Measurements from ENCODE around the gene KEL. TPM values are rescaled to one million over a fixed set of nuclear protein-coding genes. Genes with fewer than 3 reads are reported as not detected.
"Not testable (repeated sequence)": the region's sequence is repeated elsewhere in the genome, so short reads cannot be mapped to it uniquely, and the experiment has no call there.

Gene KEL, protein sequence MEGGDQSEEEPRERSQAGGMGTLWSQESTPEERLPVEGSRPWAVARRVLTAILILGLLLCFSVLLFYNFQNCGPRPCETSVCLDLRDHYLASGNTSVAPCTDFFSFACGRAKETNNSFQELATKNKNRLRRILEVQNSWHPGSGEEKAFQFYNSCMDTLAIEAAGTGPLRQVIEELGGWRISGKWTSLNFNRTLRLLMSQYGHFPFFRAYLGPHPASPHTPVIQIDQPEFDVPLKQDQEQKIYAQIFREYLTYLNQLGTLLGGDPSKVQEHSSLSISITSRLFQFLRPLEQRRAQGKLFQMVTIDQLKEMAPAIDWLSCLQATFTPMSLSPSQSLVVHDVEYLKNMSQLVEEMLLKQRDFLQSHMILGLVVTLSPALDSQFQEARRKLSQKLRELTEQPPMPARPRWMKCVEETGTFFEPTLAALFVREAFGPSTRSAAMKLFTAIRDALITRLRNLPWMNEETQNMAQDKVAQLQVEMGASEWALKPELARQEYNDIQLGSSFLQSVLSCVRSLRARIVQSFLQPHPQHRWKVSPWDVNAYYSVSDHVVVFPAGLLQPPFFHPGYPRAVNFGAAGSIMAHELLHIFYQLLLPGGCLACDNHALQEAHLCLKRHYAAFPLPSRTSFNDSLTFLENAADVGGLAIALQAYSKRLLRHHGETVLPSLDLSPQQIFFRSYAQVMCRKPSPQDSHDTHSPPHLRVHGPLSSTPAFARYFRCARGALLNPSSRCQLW
- polyA plus RNA-seq (2014; cell fraction: cytosol; rRNA removed), result 0.22 and 0.78 TPM in 2 replicates
- polyA plus RNA-seq (2014; cell fraction: nucleus; rRNA removed), result 1.2 and 2.9 TPM in 2 replicates

DNA sequence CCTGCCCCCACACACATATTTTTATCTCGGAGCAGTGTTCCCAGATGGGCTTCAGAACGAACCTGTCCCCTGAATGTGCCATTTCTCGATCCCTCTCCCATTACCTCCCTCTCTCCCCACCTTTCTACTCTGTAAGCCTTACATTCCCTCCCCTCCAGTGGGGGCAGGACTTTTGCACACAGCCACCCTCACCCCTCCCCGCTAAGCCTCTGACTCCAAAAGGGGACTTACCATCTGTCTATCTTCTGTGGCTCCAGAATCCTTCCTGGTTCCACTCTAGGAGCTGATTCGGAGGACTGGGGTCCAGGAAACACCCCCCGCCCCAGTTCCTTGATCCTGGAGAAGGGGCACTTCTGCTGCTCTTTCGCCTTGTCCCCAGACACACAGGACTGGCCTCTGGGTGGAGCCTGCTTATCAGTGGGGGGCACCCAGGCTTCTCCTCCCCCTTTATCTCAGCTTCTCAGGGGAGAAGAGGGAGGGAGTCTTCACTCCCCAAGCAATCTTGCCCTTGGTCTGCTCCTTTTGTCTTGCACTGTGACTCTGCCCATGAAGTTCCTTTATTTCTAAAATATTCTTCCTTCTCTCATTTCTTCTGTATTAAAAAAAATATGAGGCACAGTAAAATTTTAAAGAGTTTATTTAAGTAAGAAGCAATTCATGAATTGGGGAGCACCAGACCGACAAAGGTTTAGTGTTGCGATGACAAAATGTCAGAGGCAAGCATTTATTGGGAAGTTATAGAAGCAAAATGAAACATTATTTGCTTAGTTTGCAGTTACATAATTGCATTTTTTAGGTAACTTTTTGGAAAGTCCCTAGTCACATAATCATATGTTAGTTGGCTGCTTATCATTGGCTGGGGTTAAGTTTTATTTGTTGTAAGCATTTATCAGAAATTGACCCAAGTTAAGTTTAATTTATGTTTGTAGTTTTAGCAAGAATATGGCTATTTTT lies at the start of gene KEL:
Gene KEL, minus strand, starts transcription at position 391 of the 954 bp plus-strand sequence. Its CDS starts 157 bp downstream, at position 234.
- no peak for DNase-seq (ENCODE audit: low spot score)

DNA sequence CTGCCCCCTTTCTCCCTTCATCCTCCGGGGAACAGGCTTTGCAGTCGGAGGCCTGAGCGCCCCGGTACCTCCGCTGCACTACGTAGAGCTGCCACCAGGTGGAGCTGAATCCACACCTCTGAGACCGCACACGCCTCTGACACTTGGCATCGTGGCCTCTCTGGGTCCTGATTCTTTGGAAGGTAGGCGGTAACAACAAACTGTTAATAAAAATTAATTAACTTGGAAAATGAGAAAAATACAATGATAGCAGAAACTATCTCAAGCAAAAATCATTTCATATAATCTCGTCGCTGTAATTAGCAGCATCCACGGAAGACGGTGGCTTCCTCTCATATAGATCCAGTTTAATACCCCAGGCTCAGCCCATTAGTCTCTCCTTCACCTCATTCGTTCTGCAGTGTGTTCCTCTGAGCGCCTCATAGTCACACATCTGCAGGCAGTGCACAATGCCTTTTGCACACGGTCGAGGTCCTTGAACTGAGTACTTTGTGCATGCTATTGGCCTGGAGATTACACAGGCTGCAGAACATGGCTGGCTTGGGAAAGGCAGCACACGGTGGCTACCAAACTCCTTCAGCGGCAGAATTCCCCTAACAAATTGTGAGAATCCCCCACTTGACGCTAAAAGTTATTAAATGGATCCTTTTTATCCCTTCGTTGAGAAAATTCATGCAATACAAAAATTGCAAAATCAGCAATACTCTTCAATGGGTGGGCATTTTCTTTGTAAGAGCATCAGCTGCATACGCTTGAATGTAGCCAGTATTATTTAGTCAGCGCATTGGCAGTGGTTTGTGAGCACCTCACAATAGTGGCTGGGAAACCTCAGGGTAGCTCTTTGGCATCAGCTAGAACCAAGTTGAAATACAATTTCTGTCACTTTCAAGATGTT lies 46.1 kb upstream of the KEL start:
- DNase-seq (ENCODE audit: low spot score), result peak; percentile 61

DNA sequence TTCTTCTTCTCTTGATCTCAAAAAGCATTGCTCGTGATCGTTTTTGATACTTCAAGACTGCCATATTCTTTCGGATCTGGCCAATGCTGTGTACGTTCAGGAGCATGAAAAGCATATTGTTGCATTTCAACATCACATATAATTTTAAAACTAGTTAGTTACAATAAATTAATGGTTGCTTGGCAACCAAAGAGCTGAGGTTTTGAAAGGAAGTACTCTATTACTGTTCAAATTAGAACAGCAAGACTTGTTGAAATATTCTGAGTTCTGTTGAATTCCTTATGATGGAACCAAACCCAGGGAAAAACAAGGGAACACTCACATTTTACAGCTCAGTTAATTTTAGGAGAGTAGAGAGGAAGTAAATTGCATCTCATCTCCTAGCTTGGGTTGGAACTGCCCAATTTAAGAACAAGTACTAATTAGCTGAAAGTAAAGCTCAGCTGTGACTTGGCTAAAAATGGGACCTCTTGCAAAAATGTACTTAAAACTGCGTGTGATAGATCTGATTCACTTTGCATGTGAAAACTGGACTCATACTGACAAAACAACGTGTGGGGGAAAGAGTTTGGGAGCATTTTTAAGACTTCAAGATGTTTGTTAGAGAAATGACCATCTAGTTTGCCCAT lies 43.6 kb upstream of the KEL start:
- DNase-seq (ENCODE audit: low spot score), result no peak

DNA sequence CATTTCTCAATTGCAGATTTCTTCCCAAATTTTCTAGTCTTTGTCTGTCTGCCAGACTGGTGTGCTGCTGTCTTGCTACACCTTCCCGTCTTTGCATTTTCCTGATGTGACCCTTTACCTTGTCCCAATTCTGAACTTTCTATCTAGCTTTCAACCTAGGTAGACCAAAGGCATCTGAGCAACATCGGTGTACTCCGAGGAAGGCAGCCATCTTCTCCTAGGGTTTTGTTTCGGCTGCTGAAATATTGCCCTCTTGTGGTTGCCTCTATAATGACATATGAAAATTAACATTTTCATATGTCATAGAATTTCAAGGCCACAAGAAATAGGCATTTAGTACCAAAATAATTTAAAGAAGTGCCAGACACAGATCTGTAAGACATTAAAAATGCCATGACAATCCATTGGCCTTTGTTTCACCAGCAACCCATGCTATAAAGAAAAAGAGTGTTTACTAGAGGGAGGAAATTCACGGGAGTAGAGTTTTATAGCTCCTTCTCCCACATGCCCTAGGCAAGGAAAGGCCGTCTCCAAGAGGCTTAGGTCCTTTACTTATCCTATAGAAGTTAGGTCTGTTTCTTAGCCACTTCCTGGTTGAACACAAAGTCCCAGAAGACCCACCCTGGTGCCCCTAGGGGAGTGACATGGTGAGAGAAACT lies 41.4 kb upstream of the KEL start:
- DNase-seq (ENCODE audit: low spot score), result peak; percentile 30

DNA sequence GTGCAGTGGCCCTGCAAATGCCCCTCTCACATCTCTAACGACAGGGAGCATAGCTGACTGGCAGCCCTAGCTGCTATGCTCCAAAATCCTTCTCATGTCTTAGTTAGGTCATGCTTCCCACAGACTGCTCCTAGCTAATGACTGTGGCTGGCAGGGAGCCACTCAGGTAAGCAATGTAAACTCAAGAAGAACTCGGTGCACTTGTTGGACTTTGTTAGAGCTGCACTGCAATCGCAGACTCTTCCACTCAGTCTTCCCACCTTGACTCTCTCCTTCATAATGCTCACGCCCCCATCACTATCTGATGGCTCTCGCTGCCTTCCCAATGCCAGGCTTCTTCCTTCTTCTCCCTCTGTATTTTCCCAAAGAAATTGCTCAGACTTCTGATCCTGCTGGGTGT lies 40.7 kb upstream of the KEL start:
- no peak for DNase-seq (ENCODE audit: low spot score)

DNA sequence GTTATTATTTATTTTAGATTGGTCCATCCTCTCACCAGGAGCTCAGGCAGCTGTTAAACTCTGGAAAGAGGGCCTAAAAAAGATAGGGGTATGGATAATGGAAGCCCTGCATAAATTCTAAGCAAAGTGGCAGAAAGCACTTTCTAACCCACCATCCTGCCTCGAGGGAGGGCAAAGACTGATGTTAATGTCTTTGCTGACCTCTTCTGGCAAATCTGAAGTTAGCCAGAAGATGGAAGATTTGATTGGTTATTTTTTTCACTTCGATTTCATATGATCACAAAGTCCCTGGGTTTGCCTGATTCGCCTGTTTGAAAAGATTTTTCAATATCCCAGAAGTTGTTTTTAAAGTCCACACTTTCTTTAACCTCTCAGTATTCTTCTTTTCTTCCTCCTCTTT lies 39.9 kb upstream of the KEL start:
- DNase-seq (ENCODE audit: low spot score), result no peak

DNA sequence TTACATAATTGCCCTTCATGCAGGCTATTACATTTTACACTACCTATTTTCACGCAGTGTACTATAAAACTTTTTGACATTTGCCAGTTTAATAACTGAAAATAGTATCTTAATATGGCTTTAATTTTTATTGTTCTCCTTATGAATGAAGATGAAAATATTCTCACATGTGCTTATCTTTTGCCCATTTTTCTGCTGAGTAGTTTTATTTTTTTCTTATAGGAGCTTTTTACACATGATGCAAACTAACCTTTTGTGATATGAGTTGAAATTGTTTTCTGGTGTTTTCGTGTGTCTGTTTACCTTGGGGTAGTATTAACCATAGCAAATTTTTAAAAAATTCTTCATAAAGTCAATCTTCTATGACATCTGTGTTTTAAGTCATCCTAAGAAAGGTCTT lies 38.5 kb upstream of the KEL start:
- DNase-seq (ENCODE audit: low spot score), result no peak

DNA sequence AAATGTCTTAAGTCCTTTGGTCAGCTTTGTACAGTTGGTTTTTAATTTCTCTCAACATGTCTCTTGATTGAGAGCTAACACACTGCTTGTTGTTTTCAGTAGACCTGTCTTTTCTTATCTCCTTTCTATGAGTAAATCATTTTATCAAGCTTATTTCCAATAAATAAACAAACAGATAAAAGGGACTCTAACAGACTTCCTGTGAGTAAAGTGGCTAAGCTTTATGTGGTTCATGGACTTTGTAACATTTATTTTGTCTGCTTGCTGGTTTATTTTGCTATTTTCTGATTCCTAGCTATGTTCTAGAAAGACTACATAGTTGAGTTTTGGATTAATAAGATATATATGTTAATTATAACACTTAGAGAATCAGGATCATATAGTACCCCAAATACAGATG lies 37.6 kb upstream of the KEL start:
- no peak for DNase-seq (ENCODE audit: low spot score)

DNA sequence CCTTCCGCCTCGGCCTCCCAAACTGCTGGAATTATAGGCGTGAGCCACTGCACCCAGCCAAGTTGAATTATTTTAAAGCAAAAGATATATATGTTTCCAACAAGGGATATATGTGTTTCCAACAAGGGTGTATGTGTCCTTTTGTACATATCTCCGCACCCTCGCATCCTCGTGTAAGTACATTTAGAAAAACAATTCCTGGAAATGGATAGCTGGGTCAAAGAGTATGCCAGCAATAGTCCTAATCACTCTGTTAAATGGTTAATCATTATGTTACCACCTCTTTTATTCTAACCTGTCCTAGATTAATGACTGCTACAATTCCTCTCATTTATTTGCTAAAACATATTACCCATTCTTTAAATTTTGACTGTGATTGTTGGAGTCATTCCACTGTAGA lies 36.8 kb upstream of the KEL start:
- DNase-seq (ENCODE audit: low spot score), result no peak

DNA sequence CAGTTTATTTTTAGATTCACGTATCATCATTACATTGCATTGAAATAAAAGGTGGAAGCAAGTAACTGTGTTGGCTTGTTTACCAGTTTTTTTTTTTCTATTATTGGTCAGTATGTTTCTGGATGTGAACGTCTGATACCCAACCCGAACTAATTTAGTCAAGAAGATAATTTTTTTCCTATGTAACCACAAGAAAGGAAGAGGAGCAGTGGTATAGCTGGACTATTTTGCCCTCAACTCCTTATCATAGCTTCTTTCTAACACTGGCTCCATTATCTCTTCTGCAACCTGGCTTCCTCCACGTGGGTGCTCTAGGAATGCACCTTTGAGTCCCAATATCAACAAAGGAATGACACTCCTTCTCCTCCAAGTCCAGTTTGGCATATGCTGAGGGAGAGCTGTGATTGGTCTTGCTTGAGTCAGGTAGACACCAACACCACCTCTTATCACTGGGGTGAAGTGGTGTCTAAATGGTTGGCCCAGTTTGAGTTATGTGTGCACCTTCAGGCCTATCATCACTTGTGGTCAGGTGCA lies 35.4 kb upstream of the KEL start:
- DNase-seq (ENCODE audit: low spot score), result no peak

DNA sequence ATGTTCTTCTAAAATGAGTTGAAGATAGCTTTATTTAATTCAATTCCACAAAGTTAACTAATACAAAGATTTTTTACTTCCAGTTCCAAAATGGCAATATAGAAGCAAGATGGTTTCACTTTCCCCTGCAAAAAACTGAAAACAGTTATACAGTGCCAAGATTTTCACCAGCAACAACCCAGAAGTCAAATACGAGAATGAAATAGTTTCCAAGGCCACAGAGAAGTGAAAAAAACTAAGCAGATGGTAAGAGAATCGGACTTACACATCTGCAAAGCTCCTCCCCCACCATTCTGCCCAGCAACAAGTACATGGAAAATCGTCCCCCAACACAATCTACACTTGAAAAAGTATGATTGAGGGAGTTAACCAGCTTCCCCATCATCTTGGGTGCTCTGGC lies 30.3 kb upstream of the KEL start:
- no peak for DNase-seq (ENCODE audit: low spot score)

DNA sequence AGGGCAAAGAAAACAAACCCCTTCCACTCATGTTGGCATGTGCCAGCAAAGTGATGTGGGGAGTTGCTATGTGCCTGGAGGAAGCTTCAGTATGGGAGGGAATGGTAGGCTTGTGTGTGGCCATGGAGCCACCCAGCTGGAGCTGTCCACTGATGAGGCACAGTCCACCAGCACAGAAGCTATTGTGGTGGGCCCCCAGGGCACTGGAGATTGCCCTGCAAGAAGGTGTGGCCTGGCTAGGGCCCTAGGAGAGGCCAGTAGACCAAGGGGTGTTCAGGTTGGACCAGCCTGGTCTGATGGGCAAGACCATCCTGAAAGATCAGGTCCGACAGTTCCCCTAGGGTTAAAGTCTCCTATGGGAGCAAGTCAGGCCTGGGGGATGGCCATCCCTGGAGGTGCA lies 22.1 kb upstream of the KEL start:
- DNase-seq (ENCODE audit: low spot score), result no peak

DNA sequence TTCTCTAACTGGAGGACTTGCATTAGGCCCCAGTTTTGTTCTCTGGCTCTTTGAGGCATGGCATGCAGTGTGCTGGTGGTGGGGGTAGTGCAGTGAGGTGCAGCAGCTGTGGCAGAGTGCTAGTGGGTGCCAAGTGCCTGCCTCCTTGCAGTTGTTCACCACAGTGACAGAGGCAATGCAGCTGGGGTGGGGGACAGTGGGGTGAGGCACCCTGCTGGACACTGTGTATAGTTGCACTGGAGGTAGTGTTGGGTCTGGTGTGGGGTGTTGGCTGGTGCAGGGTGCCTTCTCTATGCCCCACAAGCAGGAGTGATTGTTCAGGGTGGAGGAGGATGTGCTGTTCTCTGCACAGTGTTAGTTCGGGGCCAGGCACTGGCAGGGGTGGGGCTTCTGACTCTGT lies 21.7 kb upstream of the KEL start:
- no peak for DNase-seq (ENCODE audit: low spot score)

DNA sequence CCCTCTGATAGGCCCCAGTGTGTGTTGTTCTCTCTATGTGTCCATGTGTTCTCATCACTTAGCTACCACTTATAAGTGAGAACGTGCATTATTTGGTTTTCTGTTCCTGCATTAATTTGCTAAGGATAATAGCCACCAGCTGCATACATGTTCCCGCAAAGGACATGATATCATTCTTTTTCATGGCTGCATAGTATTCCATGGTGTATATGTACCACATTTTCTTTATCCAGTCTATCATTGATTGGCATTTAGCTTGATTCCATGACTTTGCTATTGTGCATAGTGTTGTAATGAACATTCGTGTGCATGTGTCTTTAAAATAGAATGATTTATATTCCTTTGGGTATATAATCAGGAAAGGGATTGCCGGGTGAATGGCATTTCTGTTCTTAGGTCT lies 16.2 kb upstream of the KEL start:
- not testable (repeated sequence) for DNase-seq (ENCODE audit: low spot score)

DNA sequence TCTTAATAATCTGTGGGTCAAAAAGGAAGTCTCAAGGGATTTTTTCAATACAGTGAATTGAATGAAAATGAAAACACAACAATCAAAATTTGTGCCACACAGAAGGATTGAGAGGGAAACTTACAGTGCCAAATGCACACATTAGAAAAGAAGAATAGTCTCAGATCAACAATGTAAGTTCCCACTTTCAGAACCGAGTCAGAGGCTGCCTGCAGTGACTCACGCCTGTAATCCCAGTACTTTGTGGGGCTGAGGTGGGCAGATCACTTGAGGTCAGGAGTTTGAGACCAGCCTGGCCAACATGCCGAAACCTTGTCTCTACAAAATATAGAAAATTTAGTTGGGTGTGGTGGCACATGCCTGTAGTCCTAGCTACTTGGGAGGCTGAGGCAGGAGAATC lies 12.5 kb upstream of the KEL start:
- no peak for DNase-seq (ENCODE audit: low spot score)

DNA sequence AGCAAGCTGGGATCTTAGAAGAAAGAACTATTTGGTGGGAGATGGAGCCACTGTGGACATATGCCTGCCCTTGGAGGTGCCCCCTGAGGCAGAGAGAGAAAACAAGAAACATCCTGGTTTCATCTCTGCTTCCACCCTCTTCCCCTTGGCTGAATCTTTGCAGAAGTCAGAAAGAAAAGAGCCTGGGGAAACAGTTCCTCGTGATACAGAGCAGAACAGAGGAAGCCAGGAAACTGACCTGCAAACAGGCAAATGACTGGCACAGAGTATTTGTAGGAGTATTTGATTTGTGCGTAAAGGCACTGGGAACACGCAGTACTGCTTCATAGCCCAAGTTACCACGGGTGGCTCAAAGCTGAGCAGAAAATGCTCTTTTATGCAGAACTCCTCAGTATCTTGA lies 7.0 kb upstream of the KEL start:
- no peak for DNase-seq (ENCODE audit: low spot score)

DNA sequence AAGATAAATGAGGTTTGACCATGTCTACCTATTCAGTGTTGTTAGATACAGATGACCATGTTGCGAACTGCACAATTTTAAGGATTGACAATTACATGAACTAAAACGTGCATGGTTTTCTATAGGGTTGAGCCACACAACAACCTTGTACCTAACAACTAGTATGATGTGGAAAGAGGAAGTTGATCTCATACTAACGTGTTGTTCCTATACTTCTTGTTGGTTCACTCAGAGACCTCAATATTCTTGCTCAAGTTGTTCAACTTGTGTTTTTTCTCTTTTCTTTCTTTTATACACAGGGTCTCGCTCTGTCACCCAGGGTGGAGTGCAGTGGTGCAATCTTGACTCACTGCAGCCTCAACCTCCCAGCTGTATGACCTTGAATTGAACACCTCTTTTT lies 6.1 kb upstream of the KEL start:
- DNase-seq (ENCODE audit: low spot score), result no peak

DNA sequence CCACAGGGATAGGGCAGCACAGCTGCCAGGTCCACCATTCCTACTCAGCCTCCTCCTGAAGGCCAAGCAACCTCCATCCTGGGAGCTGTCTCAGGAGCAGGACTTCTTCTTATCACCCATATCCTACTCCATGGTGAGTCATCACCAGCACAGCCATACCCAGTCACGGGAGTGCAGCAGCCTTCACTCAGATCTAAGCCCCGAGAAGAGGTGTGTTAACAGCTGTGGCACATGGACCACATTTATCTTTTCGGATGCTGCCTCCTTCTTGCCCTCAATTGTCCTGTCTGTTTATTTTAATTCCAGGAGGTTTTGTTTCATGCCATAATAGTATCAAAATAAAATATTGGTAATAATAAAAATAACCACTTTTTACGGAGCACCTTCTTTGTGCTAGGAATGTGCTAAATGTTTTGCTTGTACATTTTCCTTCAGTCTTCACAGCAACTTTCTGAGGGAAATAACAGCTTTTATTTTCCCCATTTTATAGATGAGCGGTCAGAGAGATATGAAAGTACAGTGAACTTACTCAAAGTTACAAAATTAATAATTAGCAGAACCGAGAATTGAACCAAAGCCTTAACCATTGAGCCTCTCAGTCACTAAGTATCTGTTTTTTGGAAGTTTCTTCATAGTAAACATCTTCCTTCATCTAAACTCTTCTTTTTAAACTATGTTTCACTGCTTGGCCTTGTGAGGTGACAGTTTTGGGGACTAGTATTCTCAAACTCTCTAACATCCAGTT lies 2.5 kb upstream of the KEL start:
- no peak for DNase-seq (ENCODE audit: low spot score)

DNA sequence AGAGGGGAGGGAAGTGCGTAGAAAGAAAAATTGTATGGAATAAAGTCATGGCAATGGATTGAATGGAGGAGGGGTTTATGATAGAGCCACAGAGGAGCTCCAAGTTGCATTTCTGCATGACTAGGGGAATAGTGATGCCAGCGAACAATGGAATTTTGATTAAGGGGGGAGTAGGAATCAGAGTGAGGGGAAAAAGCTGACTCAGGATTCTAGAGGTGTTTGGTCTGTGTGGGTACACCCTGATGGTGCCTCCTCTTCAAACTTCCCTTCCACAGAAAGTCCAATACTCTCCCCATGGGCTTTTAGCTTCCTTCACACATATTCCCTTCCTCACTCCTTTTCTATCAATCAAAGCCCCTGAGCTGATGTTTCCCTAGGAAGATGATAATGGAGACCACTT lies 1.8 kb upstream of the KEL start:
- no peak for DNase-seq (ENCODE audit: low spot score)

Data from SK-N-DZ (cell line).